PFSK-1 (cell line): ENCODE results near the gene KCTD1.

ENCODE experiments used
- POLR2AphosphoS5 ChIP-seq: IDR thresholded peaks from 2 replicates; pipeline ENCODE4 v1.6.1; 2012; ENCODE audit warnings: low read depth, mild to moderate bottlenecking, control low read depth, low read length, moderate library complexity
- SIN3A ChIP-seq: IDR thresholded peaks from 2 replicates; pipeline ENCODE4 v1.6.1; 2012; ENCODE audit warnings: mild to moderate bottlenecking, low read length, moderate library complexity, borderline replicate concordance; ENCODE audit not compliant: insufficient read depth
- TAF1 ChIP-seq: IDR thresholded peaks from 2 replicates; pipeline ENCODE4 v1.6.1; 2012; ENCODE audit warnings: low read length, control low read depth, borderline replicate concordance; ENCODE audit not compliant: insufficient read depth

GRCh38 chr18:26568513-26568912, 20.2 kb upstream of the KCTD1 start:
- TF ChIP-seq SIN3A (no peak), POLR2AphosphoS5 (no peak), TAF1 (no peak)
